Mammary epithelial cell (primary cell): ENCODE data around the gene ANO2.

Experiments
- CTCF ChIP-seq, 2 donors: IDR thresholded peaks in 1 of 2; conservative IDR thresholded peaks in 1 of 2; 2 replicates each; pipeline ENCODE4 v1.5.1; 2011 to 2012; ENCODE audit warnings: inconsistent platforms in 2 of 2, low read length in 2 of 2, mild to moderate bottlenecking in 2 of 2, control low read depth in 1 of 2, low read depth in 1 of 2; ENCODE audit not compliant: insufficient read depth in 1 of 2; ENCODE audit errors: extremely low read depth in 1 of 2
- EZH2 ChIP-seq: IDR thresholded peaks from 2 replicates; pipeline ENCODE4 v1.6.1; 2012; ENCODE audit warnings: low read length, inconsistent platforms, borderline replicate concordance

- no peak for TF ChIP-seq CTCF (conservative IDR thresholded peaks at IDR 0.05 in 1 of 2, IDR thresholded peaks at IDR 0.05 in 1 of 2; ENCODE audit: extremely low read depth in 1 of 2, insufficient read depth in 1 of 2, low read depth in 1 of 2, low read length in 2 of 2)
- TF ChIP-seq EZH2, result no peak
Observed at GRCh38 chr12:5588591-5588990, 356.5 kb downstream of the ANO2 start.
